A549 (cell line): ENCODE measurements around the gene SOX6.

ENCODE experiments used
- CEBPB ChIP-seq, 2 experiments: fragments of >200 bp in 1 of 2; sonication (Bioruptor Twin) in 1 of 2; formaldehyde crosslinking in 1 of 2; IDR thresholded peaks; 2 replicates each; pipeline ENCODE4 v1.6.1; 2012 to 2016
- CHD2 ChIP-seq: fragments of 150-350 bp; IDR thresholded peaks from 2 replicates; pipeline ENCODE4 v1.6.1; 2014; ENCODE audit warnings: low read length; ENCODE audit not compliant: partially characterized antibody
- EP300 ChIP-seq, 2 experiments: fragments of >200 bp; sonication (Bioruptor Twin); formaldehyde crosslinking; IDR thresholded peaks; 2 replicates in 1 of 2; 3 replicates in 1 of 2; pipeline ENCODE4 v1.6.1; 2016 to 2017
- MYC ChIP-seq: IDR thresholded peaks from 2 replicates; pipeline ENCODE4 v1.6.1; 2012; ENCODE audit warnings: mild to moderate bottlenecking, inconsistent platforms, low read length, improper control_type of control experiment, borderline replicate concordance
- POLR2A ChIP-seq: IDR thresholded peaks from 2 replicates; pipeline ENCODE4 v1.6.1; 2012; ENCODE audit warnings: mild to moderate bottlenecking, low read length
- SREBF2 ChIP-seq: fragments of 450-650 bp; IDR thresholded peaks from 2 replicates; pipeline ENCODE4 v1.6.1; 2014; ENCODE audit warnings: mild to moderate bottlenecking, moderate library complexity
- TF ChIP-seq, protein P1 (sequence below): fragments of 250-450 bp; sonication (Bioruptor Pico); IDR thresholded peaks from 2 replicates; pipeline ENCODE4 v1.5.0; 2020; ENCODE audit warnings: low read depth, mild to moderate bottlenecking, moderate library complexity
- TF ChIP-seq, protein P2 (sequence below): fragments of >200 bp; sonication (Bioruptor Twin); formaldehyde crosslinking; IDR thresholded peaks from 3 replicates; pipeline ENCODE4 v1.5.1; 2016

DNA sequence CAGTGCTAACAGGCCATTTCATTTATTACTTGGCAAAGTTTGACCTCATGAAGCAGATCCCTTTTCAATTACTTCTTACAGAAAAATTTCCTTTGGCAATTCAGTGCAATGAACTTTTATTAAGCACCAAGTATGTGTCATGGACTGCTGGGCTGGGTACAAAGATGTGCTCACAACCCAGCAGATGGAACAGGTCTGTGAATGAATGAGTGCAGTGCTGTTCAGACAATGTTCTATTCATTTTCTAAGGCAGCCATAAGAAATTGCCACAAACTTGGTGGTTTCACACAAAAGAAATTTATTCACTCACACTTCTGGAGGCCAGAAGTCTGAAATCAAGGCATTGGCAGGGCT lies 428.5 kb downstream of the SOX6 start:
- TF ChIP-seq CEBPB (IDR thresholded peaks at IDR 0.05): no peak
- TF ChIP-seq, protein P1, sequence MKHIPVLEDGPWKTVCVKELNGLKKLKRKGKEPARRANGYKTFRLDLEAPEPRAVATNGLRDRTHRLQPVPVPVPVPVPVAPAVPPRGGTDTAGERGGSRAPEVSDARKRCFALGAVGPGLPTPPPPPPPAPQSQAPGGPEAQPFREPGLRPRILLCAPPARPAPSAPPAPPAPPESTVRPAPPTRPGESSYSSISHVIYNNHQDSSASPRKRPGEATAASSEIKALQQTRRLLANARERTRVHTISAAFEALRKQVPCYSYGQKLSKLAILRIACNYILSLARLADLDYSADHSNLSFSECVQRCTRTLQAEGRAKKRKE (CRISPR knock-in tag): no peak
- TF ChIP-seq SREBF2: no peak
- TF ChIP-seq POLR2A: no peak
- TF ChIP-seq, protein P2, sequence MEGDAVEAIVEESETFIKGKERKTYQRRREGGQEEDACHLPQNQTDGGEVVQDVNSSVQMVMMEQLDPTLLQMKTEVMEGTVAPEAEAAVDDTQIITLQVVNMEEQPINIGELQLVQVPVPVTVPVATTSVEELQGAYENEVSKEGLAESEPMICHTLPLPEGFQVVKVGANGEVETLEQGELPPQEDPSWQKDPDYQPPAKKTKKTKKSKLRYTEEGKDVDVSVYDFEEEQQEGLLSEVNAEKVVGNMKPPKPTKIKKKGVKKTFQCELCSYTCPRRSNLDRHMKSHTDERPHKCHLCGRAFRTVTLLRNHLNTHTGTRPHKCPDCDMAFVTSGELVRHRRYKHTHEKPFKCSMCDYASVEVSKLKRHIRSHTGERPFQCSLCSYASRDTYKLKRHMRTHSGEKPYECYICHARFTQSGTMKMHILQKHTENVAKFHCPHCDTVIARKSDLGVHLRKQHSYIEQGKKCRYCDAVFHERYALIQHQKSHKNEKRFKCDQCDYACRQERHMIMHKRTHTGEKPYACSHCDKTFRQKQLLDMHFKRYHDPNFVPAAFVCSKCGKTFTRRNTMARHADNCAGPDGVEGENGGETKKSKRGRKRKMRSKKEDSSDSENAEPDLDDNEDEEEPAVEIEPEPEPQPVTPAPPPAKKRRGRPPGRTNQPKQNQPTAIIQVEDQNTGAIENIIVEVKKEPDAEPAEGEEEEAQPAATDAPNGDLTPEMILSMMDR: no peak
- TF ChIP-seq EP300 (IDR thresholded peaks at IDR 0.05): no peak
- no peak for TF ChIP-seq MYC
- TF ChIP-seq CHD2: no peak
